RWPE1 (cell line): ENCODE data around the gene TAF4.

ENCODE experiments used
- CTCF ChIA-PET: fragments of 350-600 bp; sonication (Branson Sonifier 250); formaldehyde crosslinking; extraction: SDS; loops from one replicate; lab custom pipeline; 2021; lab: Yijun Ruan, JAX
- POLR2A ChIA-PET: fragments of 400-600 bp; formaldehyde crosslinking; extraction: SDS; loops from one replicate; lab custom pipeline; 2020; ENCODE audit warnings: antibody characterized with exemption; ENCODE audit not compliant: low non-redundant PET; lab: Yijun Ruan, JAX
- DNase-seq: peaks from one replicate; pipeline ENCODE4 v3.0.0; 2012; ENCODE audit warnings: low spot score
- H3K27ac ChIP-seq: fragments of 450-650 bp; 2 replicates; pipeline ENCODE4 v1.5.1; 2017
- TF ChIP-seq, protein P1 (sequence below): fragments of 450-650 bp; conservative IDR thresholded peaks from 2 replicates; pipeline ENCODE4 v1.5.1; 2017; ENCODE audit warnings: low read depth, mild to moderate bottlenecking

The TAF4 gene

DNA sequence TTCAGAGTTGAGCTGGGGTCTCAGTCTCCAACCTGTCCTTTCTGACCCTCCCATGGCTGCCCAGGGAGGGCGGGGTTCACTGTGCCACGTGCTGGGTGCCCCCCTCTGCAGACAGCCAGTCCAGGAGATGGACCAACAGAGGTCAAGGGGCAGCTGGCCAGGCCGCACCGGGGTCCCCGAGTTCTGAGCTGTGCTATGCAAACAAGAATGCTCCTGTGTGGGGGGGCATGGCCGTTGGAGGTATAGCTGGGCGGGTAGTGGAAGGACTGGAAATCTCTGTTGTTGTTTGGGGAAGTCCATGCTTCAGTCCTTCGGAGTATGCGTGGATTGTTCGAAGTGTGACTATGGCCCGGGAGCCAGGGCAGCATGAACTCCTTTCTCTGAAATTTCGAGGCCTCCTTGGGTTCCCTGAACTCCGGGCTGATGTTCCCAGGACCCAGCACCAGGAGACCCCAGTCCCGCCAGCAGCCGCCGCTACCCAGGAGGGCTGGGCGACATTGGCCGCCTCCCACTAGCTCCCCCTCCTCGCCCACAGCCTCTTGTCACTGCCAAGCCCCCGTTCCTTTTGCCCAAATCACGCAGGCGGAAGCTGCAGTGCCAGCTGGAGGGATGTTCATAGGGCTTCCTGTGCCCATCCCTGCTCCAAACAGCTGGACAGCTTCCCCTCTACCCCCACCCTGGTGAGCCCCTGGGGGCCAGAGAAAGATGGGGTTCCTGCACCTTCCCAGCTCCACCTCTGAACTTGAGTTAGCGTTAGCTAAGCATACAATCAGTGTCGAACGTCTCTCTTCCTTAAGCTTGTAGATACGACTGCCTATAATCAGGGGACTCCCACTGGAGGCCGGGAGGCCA is 126.6 kb downstream of the TAF4 start:
- no peak overlapping the region for H3K27ac ChIP-seq
- no peak for DNase-seq
- TF ChIP-seq, protein P1, sequence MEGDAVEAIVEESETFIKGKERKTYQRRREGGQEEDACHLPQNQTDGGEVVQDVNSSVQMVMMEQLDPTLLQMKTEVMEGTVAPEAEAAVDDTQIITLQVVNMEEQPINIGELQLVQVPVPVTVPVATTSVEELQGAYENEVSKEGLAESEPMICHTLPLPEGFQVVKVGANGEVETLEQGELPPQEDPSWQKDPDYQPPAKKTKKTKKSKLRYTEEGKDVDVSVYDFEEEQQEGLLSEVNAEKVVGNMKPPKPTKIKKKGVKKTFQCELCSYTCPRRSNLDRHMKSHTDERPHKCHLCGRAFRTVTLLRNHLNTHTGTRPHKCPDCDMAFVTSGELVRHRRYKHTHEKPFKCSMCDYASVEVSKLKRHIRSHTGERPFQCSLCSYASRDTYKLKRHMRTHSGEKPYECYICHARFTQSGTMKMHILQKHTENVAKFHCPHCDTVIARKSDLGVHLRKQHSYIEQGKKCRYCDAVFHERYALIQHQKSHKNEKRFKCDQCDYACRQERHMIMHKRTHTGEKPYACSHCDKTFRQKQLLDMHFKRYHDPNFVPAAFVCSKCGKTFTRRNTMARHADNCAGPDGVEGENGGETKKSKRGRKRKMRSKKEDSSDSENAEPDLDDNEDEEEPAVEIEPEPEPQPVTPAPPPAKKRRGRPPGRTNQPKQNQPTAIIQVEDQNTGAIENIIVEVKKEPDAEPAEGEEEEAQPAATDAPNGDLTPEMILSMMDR: no peak
- POLR2A ChIA-PET: interaction anchor here (0.5 kb wide), 1 partner anchor 367 kb away, joined by 3 read pairs; no protein-coding TSS in a partner anchor
- CTCF ChIA-PET: interaction anchor here (0.6 to 0.7 kb wide), 2 partner anchors 26 to 58 kb away, joined by 3 read pairs; no protein-coding TSS in a partner anchor

DNA sequence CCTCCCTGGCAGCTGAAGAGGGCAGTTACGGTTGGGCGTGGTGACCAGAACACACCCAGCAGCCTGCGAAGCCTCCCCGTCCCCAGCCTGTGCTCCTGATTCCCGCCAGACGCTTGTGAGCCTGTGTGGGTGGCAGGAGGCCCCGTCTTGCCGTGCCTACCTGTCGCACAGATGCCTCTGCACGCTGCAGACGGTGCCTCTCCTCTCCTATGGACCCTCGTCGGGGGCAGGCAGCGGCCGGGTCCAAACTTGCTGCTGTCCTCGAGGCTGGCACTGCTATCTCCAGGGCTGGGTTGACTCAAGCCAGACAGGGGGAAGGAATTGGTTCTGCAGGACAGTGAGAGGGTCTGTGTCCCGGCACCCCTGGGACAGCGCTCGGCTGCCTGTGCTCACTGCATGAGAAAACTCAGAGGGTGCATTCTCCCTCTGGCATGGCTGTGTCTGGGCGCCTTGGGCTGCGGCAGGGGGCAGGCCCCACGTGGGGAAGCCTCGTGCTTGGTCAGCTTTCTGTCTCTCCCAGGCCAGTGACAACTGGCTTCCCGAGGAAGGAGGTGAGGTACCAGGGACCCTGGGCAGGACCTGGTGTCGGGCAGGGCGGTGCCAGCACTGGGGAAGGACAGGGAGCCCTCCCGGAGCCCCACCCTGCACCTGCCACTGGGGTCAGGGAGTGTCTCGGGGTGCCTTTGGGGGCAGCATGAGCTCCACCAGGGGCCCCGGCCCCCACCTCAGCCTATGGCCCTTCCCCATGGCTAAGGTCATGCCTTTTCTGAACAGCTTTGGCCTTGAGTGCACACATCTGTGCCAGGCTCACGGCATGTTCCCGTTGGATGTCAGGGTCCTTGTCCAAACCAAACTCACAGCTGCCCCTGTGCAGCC is 127.5 kb downstream of the TAF4 start:
- TF ChIP-seq, protein P1: no peak
- ChIA-PET CTCF (interaction anchor here (0.6 to 0.7 kb wide), 2 partner anchors 27 to 58 kb away, joined by 3 read pairs; no protein-coding TSS in a partner anchor), POLR2A (no interaction called here)
- H3K27ac ChIP-seq: no peak overlapping the region
- no peak for DNase-seq

DNA sequence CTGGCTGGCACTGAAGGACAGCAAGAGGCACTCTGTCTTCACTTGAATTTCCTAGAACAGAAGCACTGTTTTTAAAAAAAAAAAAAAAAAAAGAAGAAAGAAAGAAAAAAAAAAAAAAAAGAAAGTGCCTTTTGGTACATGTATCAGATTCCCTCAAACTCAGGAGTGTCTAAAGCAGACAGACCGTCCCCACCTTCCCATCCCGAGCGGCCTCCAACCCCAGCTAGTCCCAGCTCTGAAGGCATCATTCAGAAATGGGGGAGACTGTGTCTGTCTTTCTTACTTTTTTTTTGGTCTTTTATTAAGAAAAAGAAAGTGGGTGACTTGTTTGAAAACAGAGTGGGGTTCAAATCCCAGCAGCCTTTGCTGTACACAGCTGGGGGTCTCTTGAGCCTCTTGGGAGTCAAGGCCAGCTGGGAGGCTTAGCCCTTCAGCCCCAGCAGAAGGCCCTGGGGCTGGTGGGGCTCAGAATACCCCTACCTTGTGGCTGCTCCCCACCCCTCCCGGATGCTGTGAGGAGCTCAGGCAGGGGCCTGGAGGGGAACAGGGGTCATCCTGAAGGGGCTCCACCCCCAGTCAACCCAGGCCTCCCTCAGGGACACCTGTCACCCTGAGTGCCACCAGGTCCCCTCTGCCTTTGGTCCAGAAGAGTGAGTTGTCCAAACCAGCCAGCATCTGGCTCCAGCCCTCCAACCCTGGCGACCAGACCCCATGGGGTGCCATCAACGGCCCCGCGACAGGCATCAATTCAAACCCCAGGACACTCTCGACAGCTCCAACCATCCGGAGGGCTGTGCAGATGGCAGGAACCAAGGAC is 128.3 kb downstream of the TAF4 start:
- ChIA-PET CTCF (interaction anchor here (0.6 to 0.8 kb wide), 2 partner anchors 111 to 1887 kb away, joined by 4 to 6 read pairs; no protein-coding TSS in a partner anchor), POLR2A (no interaction called here)
- DNase-seq: no peak
- no peak overlapping the region for H3K27ac ChIP-seq
- TF ChIP-seq, protein P1: no peak

DNA sequence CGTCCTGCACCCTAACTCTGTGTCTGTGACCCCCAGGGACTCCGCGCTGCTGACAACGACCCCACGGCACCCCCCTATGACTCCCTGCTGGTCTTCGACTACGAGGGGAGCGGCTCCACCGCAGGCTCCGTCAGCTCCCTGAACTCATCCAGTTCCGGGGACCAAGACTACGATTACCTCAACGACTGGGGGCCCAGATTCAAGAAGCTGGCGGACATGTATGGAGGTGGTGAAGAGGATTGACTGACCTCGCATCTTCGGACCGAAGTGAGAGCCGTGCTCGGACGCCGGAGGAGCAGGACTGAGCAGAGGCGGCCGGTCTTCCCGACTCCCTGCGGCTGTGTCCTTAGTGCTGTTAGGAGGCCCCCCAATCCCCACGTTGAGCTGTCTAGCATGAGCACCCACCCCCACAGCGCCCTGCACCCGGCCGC is 129.0 kb downstream of the TAF4 start:
- CTCF ChIA-PET: interaction anchor here (0.6 to 0.8 kb wide), 2 partner anchors 111 to 1886 kb away, joined by 4 to 6 read pairs; no protein-coding TSS in a partner anchor
- POLR2A ChIA-PET: no interaction called here
- no peak overlapping the region for H3K27ac ChIP-seq

DNA sequence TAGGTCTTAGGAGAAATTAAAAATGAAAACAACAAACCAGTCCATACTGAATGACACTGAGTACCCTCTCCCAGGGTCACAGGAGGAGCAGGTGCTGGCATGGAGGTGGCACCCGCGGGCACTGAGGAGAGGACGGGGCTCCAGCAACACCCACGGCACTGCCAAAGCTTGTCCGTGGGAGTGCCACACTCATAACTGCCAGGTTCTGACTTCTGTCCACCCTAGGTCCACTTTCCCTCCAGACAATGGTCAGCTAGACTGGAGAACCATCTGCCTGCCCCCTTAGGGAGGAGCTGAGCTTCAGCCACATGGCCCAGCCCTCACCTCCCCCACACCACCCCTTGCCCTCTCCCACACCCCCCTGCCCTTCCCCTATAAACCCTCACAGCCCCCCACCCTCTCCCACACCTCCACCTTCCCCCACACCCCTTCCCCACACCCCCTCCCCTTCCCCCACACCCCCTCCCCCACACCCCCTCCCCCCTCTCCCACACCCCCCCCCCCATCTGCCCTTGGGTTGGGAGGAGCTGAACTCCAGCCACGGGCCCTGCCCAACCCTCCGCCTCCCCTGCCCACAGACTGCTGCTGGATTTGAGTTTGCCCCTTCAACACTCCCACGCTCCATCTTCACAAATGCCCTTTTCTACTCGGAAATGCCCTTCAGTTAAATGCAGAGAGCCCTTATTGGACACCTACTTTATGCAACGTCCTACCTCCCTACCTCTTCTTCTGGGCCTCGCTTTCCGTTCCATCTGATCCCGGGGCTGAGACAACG is 129.6 kb downstream of the TAF4 start:
- TF ChIP-seq, protein P1: no peak
- H3K27ac ChIP-seq: no peak overlapping the region
- POLR2A ChIA-PET: no interaction called here
- no peak for DNase-seq
- CTCF ChIA-PET: interaction anchor here (0.7 kb wide), 1 partner anchor 16 kb away, joined by 4 read pairs; no protein-coding TSS in a partner anchor

More for the DNA sequence above, 129.0 kb downstream of the TAF4 start:
- no peak for DNase-seq
- TF ChIP-seq, protein P1: no peak
